IMR-90 (cell line): ENCODE measurements around the gene UNC13A. TPM values are rescaled to one million over a fixed set of nuclear protein-coding genes. Genes with fewer than 3 reads are reported as not detected.

Source experiments
- ATAC-seq: fragments of 200-7000 bp; cut with Tn5 transposase; 2 replicates; pipeline ENCODE4 v1.9.1; 2020; ENCODE audit warnings: low read depth, mild to moderate bottlenecking, moderate library complexity
- BruUV-seq: library from RNA; stranded (reverse); fragments of 400-500 nt; replicated peaks from 2 replicates; lab custom pipeline; 2021; lab: Mats Ljungman, UMichigan
- CTCF ChIA-PET: fragments of 300-600 bp; formaldehyde crosslinking; extraction: SDS; loops from one replicate; lab custom pipeline; 2021; ENCODE audit warnings: antibody characterized with exemption; lab: Yijun Ruan, JAX
- POLR2A ChIA-PET: fragments of 300-600 bp; sonication (Branson Sonifier 250); formaldehyde crosslinking; loops from one replicate; lab custom pipeline; 2022; ENCODE audit warnings: antibody characterized with exemption; ENCODE audit not compliant: unreplicated experiment; lab: Charles Lee
- DNase-seq: peaks from one replicate; pipeline ENCODE4 v3.0.0; 2013
- H2AFZ ChIP-seq: replicated peaks from 2 replicates; pipeline ENCODE3; 2013; ENCODE audit warnings: low read length, mild to moderate bottlenecking; ENCODE audit not compliant: poor library complexity
- H2AK5ac ChIP-seq: 2 replicates; pipeline ENCODE4 v1.6.1; 2013; ENCODE audit warnings: low read depth, low read length, inconsistent platforms
- H2AK9ac ChIP-seq: replicated peaks from 2 replicates; pipeline ENCODE3; 2013; ENCODE audit warnings: mild to moderate bottlenecking, low read depth, low read length, moderate library complexity; ENCODE audit not compliant: poor library complexity
- H2BK120ac ChIP-seq: 2 replicates; pipeline ENCODE4 v1.6.1; 2013; ENCODE audit warnings: low read depth, low read length, inconsistent platforms
- H2BK15ac ChIP-seq: 3 replicates; pipeline ENCODE4 v1.6.1; 2013; ENCODE audit warnings: low read depth, low read length, inconsistent platforms
- H2BK20ac ChIP-seq: 2 replicates; pipeline ENCODE4 v1.6.1; 2013; ENCODE audit warnings: low read depth, mild to moderate bottlenecking, inconsistent platforms, low read length, moderate library complexity
- H2BK5ac ChIP-seq: 2 replicates; pipeline ENCODE4 v1.6.1; 2013; ENCODE audit warnings: mild to moderate bottlenecking, low read depth, low read length, inconsistent platforms; ENCODE audit not compliant: poor library complexity, severe bottlenecking
- H3K14ac ChIP-seq: replicated peaks from 2 replicates; pipeline ENCODE4 v1.6.1; 2013; ENCODE audit warnings: low read depth, low read length, inconsistent platforms
- H3K18ac ChIP-seq: 2 replicates; pipeline ENCODE4 v1.6.1; 2013; ENCODE audit warnings: low read depth, low read length, control low read depth
- H3K23ac ChIP-seq: 2 replicates; pipeline ENCODE4 v1.6.1; 2013; ENCODE audit warnings: low read depth, low read length, inconsistent platforms
- H3K27ac ChIP-seq: 2 replicates; pipeline ENCODE4 v1.5.1; 2013; ENCODE audit warnings: mild to moderate bottlenecking, control low read depth, low read length; ENCODE audit not compliant: insufficient read depth
- H3K27me3 ChIP-seq: 2 replicates; pipeline ENCODE4 v1.6.1; 2013; ENCODE audit warnings: low read length; ENCODE audit not compliant: control insufficient read depth, insufficient read depth
- H3K36me3 ChIP-seq: 2 replicates; pipeline ENCODE4 v1.6.1; 2013; ENCODE audit warnings: low read length, mixed read lengths; ENCODE audit not compliant: control insufficient read depth, insufficient read depth
- H3K4ac ChIP-seq: 2 replicates; pipeline ENCODE4 v1.6.1; 2013; ENCODE audit warnings: low read depth, low read length, inconsistent platforms
- H3K4me1 ChIP-seq: 2 replicates; pipeline ENCODE4 v1.6.1; 2013; ENCODE audit warnings: low read length, mixed read lengths; ENCODE audit not compliant: control insufficient read depth, insufficient read depth
- H3K4me2 ChIP-seq: 2 replicates; pipeline ENCODE4 v1.6.1; 2013; ENCODE audit warnings: low read depth, mild to moderate bottlenecking, control low read depth, low read length, moderate library complexity
- H3K4me3 ChIP-seq: 2 replicates; pipeline ENCODE4 v1.5.1; 2013; ENCODE audit warnings: low read depth, mild to moderate bottlenecking, control low read depth, low read length, moderate library complexity; ENCODE audit not compliant: insufficient read depth
- H3K56ac ChIP-seq: 2 replicates; pipeline ENCODE4 v1.6.1; 2013; ENCODE audit warnings: low read length, inconsistent platforms; ENCODE audit not compliant: insufficient read depth; ENCODE audit errors: extremely low read depth
- H3K79me1 ChIP-seq, 2 experiments: 2 replicates each; pipeline ENCODE4 v1.6.1; 2013; ENCODE audit warnings: low read length in 2 of 2, inconsistent platforms in 1 of 2, low read depth in 1 of 2
- H3K9ac ChIP-seq: 2 replicates; pipeline ENCODE4 v1.6.1; 2013; ENCODE audit warnings: low read depth, low read length, control low read depth
- H3K9me1 ChIP-seq: 2 replicates; pipeline ENCODE4 v1.6.1; 2013; ENCODE audit warnings: low read length, inconsistent platforms; ENCODE audit not compliant: insufficient read depth
- H3K9me3 ChIP-seq: 2 replicates; pipeline ENCODE4 v1.6.1; 2013; ENCODE audit warnings: low read length; ENCODE audit not compliant: control insufficient read depth, insufficient read depth
- H4K20me1 ChIP-seq: 2 replicates; pipeline ENCODE4 v1.6.1; 2013; ENCODE audit warnings: low read length, inconsistent platforms; ENCODE audit not compliant: insufficient read depth
- H4K5ac ChIP-seq: 2 replicates; pipeline ENCODE4 v1.6.1; 2013; ENCODE audit warnings: mild to moderate bottlenecking, low read depth, low read length, control low read depth
- H4K8ac ChIP-seq, 2 experiments: 2 replicates each; pipeline ENCODE4 v1.6.1; 2013; ENCODE audit warnings: low read depth in 2 of 2, low read length in 2 of 2, control low read depth in 1 of 2, inconsistent platforms in 1 of 2
- H4K91ac ChIP-seq: 2 replicates; pipeline ENCODE4 v1.6.1; 2013; ENCODE audit warnings: low read depth, low read length, inconsistent platforms; ENCODE audit not compliant: insufficient read depth
- BHLHE40 ChIP-seq: fragments of 150-350 bp; IDR thresholded peaks from 2 replicates; pipeline ENCODE4 v1.6.1; 2016; ENCODE audit warnings: mild to moderate bottlenecking, low read depth, low read length
- CHD1 ChIP-seq: IDR thresholded peaks from 2 replicates; pipeline ENCODE4 v1.6.1; 2012; ENCODE audit warnings: low read depth, low read length, improper control_type of control experiment
- FOS ChIP-seq: fragments of 150-350 bp; IDR thresholded peaks from 2 replicates; pipeline ENCODE4 v1.6.1; 2016; ENCODE audit warnings: low read depth, low read length
- MAFK ChIP-seq: IDR thresholded peaks from 2 replicates; pipeline ENCODE4 v1.6.1; 2012; ENCODE audit warnings: low read depth, low read length, improper control_type of control experiment
- MAZ ChIP-seq: IDR thresholded peaks from 2 replicates; pipeline ENCODE4 v1.6.1; 2012; ENCODE audit warnings: low read depth, mild to moderate bottlenecking, low read length, improper control_type of control experiment, moderate library complexity, borderline replicate concordance
- MXI1 ChIP-seq: IDR thresholded peaks from 2 replicates; pipeline ENCODE4 v1.6.1; 2012; ENCODE audit warnings: low read depth, mild to moderate bottlenecking, low read length, moderate library complexity, borderline replicate concordance
- POLR2A ChIP-seq: IDR thresholded peaks from 2 replicates; pipeline ENCODE4 v1.6.1; 2012; ENCODE audit warnings: mild to moderate bottlenecking, low read depth, low read length
- RAD21 ChIP-seq: IDR thresholded peaks from 2 replicates; pipeline ENCODE4 v1.6.1; 2012; ENCODE audit warnings: low read length, improper control_type of control experiment
- RCOR1 ChIP-seq: IDR thresholded peaks from 2 replicates; pipeline ENCODE4 v1.6.1; 2012; ENCODE audit warnings: mild to moderate bottlenecking, low read length, improper control_type of control experiment; ENCODE audit not compliant: insufficient replicate concordance
- RFX5 ChIP-seq: IDR thresholded peaks from 2 replicates; pipeline ENCODE4 v1.8.0; 2012; ENCODE audit warnings: low read depth, mild to moderate bottlenecking, low read length, moderate library complexity
- SMC3 ChIP-seq: fragments of 150-350 bp; IDR thresholded peaks from 2 replicates; pipeline ENCODE4 v1.6.1; 2016; ENCODE audit warnings: low read depth, mild to moderate bottlenecking, antibody characterized with exemption, low read length, moderate library complexity
- WGBS, 2 experiments: methylation state at CpG; one replicate each; pipeline versions ENCODE4 v1.1.5 to v1.1.7; 2013; ENCODE audit warnings: missing lambda C conversion rate in 2 of 2; ENCODE audit not compliant: insufficient read length in 1 of 2; ENCODE audit errors: extremely low coverage in 2 of 2; 5-methylcytosine and 5-hydroxymethylcytosine counted together
- dilution Hi-C: fragments of 300-500 bp; cut with HindIII; formaldehyde crosslinking; loops from one replicate; pipeline ENCODE4 v1.14.3; 2018; ENCODE audit warnings: low sequenced_read_pairs; ENCODE audit not compliant: unreplicated experiment
- in situ Hi-C: fragments of 300-500 bp; cut with MboI; formaldehyde crosslinking; loops from 3 replicates; pipeline ENCODE4 v1.14.3; 2019; ENCODE audit warnings: low sequenced_read_pairs, inconsistent platforms, mixed read lengths
- intact Hi-C: fragments of 100-400 bp; cut with micrococcal nuclease; formaldehyde crosslinking; loops from 2 replicates; pipeline ENCODE4 v1.10.0; 2022
- polyA plus RNA-seq, 3 experiments: library from polyadenylated mRNA; depleted of rRNA; stranded (reverse); fragments of >200 nt; gene quantifications; 2 replicates each; pipeline ENCODE4 v1.2.3, GENCODE V29; 2012; ENCODE audit warnings: low replicate concordance in 1 of 3
- total RNA-seq: library from RNA; depleted of rRNA; stranded (reverse); fragments of >200 nt; gene quantifications from 2 replicates; pipeline ENCODE4 v1.2.3, GENCODE V29; 2012
- TF ChIP-seq, protein P1 (sequence below): fragments of 150-350 bp; IDR thresholded peaks from 2 replicates; pipeline ENCODE4 v1.6.1; 2016; ENCODE audit warnings: low read depth, mild to moderate bottlenecking, low read length, moderate library complexity, borderline replicate concordance
- TF ChIP-seq, protein P2 (sequence below): conservative IDR thresholded peaks from 2 replicates; pipeline ENCODE4 v1.5.1; 2012; ENCODE audit warnings: mild to moderate bottlenecking, low read depth, low read length, improper control_type of control experiment
- TF ChIP-seq, protein P3 (sequence below): fragments of 150-350 bp; IDR thresholded peaks from 2 replicates; pipeline ENCODE4 v1.6.1; 2017; ENCODE audit warnings: mild to moderate bottlenecking, antibody characterized with exemption, low read length, low read depth

Gene UNC13A
- total and polyA plus RNA-seq, 2 of the 4 experiments (the other 2 are of a cell fraction) = 0.18 to 0.22 TPM

DNA sequence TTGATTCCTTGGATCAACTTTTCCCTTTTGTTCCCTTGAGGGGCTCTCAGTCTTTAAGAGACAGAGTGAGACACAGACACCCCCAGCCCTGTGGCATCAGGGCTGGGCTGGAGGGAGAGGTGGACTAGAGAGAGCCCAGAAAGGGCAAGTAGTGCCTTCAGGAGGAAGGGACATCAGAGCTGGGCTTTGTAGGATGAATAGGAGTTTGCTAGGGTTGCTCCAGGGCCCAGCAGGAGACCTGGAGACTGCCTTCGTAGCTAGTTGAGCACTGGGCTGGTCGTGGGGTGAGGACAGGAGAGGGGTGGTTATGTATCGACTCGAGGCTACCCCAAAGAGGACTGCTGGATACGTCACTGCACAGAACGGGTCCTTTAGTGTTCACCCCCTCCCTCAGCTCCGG lies 36.5 kb upstream of the UNC13A start:
- CTCF ChIA-PET = no interaction called here
- no peak overlapping the region for H2BK120ac ChIP-seq
- no peak overlapping the region for H4K91ac ChIP-seq
- H2BK5ac ChIP-seq = no peak overlapping the region
- H4K5ac ChIP-seq = no peak overlapping the region
- no peak overlapping the region for H2BK15ac ChIP-seq
- H3K14ac ChIP-seq = no peak overlapping the region
- no peaks in the 10 kb centered on the region for H3K9me3 ChIP-seq
- dilution Hi-C loops = no loop called here
- BruUV-seq = no TSS peak
- H3K27me3 ChIP-seq = no peaks in the 10 kb centered on the region
- H3K79me1 ChIP-seq = peaks cover 11 to 57% of the 10 kb centered on the region in 2 experiments
- H4K8ac ChIP-seq = no peak overlapping the region
- H2BK20ac ChIP-seq = no peak overlapping the region
- peaks cover 11% of the 10 kb centered on the region for H3K4me1 ChIP-seq
- H3K18ac ChIP-seq = no peak overlapping the region
- H3K4me2 ChIP-seq = no peak overlapping the region
- TF ChIP-seq, protein P1, sequence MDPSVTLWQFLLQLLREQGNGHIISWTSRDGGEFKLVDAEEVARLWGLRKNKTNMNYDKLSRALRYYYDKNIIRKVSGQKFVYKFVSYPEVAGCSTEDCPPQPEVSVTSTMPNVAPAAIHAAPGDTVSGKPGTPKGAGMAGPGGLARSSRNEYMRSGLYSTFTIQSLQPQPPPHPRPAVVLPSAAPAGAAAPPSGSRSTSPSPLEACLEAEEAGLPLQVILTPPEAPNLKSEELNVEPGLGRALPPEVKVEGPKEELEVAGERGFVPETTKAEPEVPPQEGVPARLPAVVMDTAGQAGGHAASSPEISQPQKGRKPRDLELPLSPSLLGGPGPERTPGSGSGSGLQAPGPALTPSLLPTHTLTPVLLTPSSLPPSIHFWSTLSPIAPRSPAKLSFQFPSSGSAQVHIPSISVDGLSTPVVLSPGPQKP = no peak
- TF ChIP-seq MAZ (no peak), POLR2A (no peak), RAD21 (no peak), CHD1 (no peak), MXI1 (no peak), BHLHE40 (no peak), FOS (no peak), RCOR1 (no peak), RFX5 (no peak), SMC3 (no peak), MAFK (no peak)
- TF ChIP-seq, protein P2, sequence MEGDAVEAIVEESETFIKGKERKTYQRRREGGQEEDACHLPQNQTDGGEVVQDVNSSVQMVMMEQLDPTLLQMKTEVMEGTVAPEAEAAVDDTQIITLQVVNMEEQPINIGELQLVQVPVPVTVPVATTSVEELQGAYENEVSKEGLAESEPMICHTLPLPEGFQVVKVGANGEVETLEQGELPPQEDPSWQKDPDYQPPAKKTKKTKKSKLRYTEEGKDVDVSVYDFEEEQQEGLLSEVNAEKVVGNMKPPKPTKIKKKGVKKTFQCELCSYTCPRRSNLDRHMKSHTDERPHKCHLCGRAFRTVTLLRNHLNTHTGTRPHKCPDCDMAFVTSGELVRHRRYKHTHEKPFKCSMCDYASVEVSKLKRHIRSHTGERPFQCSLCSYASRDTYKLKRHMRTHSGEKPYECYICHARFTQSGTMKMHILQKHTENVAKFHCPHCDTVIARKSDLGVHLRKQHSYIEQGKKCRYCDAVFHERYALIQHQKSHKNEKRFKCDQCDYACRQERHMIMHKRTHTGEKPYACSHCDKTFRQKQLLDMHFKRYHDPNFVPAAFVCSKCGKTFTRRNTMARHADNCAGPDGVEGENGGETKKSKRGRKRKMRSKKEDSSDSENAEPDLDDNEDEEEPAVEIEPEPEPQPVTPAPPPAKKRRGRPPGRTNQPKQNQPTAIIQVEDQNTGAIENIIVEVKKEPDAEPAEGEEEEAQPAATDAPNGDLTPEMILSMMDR = no peak
- TF ChIP-seq, protein P3, sequence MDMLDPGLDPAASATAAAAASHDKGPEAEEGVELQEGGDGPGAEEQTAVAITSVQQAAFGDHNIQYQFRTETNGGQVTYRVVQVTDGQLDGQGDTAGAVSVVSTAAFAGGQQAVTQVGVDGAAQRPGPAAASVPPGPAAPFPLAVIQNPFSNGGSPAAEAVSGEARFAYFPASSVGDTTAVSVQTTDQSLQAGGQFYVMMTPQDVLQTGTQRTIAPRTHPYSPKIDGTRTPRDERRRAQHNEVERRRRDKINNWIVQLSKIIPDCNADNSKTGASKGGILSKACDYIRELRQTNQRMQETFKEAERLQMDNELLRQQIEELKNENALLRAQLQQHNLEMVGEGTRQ = no peak
- peaks cover 29% of the 10 kb centered on the region for H4K20me1 ChIP-seq
- no peak overlapping the region for H2AK9ac ChIP-seq
- H3K9ac ChIP-seq = no peak overlapping the region
- WGBS, 2 experiments = 100% methylated on average over 2 of the region's 7 CpGs; no CpG with 5 or more reads in 1 of the 2 experiments
- no peak overlapping the region for H2AFZ ChIP-seq
- H3K4ac ChIP-seq = no peak overlapping the region
- no peak overlapping the region; the same call in 1 of the 2 replicates for H2AK5ac ChIP-seq
- H3K27ac ChIP-seq = no peak overlapping the region
- H3K4me3 ChIP-seq = no peak overlapping the region
- no peak overlapping the region for H3K23ac ChIP-seq
- no peak overlapping the region for H3K56ac ChIP-seq
- POLR2A ChIA-PET = interaction anchor here (0.6 kb wide), 1 partner anchor 118 kb away, joined by 4 read pairs; no protein-coding TSS in a partner anchor
- ATAC-seq (no peak), DNase-seq (no peak)
- peaks cover 15% of the 10 kb centered on the region for H3K9me1 ChIP-seq
- in situ Hi-C loops = no loop called here
- intact Hi-C loops = no loop called here
- H3K36me3 ChIP-seq = peaks cover 63% of the 10 kb centered on the region
